Stimulated activated CD8-positive, alpha-beta memory T cell treated with anti-CD3 and anti-CD28 coated beads, Interleukin-7, amount 100 ng/mL, for 48 hours (primary cell): ENCODE measurements around the gene TSPAN15.

Experiments
- DNase-seq, 2 donors: peaks; one replicate each; pipeline ENCODE4 v3.0.0-alpha.2; 2020; ENCODE audit warnings: low read depth in 1 of 2; ENCODE audit errors: extremely low read depth in 1 of 2

Gene TSPAN15

DNA sequence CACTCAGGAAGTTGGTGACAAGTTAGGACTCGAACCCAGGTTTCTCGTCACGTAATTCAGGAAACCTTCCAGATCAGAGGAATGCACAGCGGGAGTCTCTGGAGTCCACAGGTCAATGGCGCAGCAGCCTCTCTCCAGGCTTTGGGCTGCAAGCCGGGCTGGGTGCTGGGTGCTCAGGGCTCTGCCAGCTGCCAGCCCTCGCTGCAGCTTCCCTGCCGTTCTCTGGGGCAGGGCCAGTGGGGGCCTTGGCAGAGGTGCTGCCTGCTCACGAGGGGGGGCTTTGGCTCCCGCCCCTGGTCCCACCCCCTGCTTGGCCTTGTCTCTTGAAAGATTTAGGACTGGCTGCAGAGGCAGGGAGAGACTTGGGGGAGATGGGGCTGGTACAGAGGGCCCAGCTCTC, 34.6 kb upstream of the TSPAN15 start, which contains the start of gene TACR2:
TSS of gene TACR2 (minus strand) at position 224 of the 400 bp plus-strand sequence. CDS start 595 bp downstream, outside the sequence.
- no peak for DNase-seq

- no peak for DNase-seq
Measured at GRCh38 chr10:69417542-69417941, 33.7 kb upstream of the TSPAN15 start.

GRCh38 chr10:69418052-69418752, 33.1 kb upstream of the TSPAN15 start:
- DNase-seq: no peak

- no peak for DNase-seq
Measured at GRCh38 chr10:69419096-69419743, 32.0 kb upstream of the TSPAN15 start.

DNA sequence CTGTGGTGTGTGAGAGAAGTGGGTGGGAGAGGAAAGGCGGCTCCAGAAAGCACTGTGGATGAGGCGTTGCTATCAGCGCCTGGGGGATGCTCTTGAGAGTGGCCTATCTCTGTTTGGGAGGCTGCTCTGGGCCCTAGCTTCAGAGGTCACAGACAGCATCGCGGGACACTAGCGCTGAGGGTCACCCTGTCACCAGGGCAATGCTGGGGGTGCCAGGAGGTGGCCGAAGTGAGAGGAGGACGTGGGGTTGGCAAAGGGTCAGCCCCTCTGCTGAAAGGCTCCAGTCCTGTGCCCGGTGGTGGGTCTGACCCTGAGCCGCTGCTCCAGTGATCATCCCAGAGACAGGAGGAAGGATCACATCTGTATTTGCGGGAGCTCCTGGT, 31.5 kb upstream of the TSPAN15 start:
- no peak for DNase-seq

- no peak for DNase-seq
Measured at GRCh38 chr10:69421611-69422308, 29.5 kb upstream of the TSPAN15 start.

DNA sequence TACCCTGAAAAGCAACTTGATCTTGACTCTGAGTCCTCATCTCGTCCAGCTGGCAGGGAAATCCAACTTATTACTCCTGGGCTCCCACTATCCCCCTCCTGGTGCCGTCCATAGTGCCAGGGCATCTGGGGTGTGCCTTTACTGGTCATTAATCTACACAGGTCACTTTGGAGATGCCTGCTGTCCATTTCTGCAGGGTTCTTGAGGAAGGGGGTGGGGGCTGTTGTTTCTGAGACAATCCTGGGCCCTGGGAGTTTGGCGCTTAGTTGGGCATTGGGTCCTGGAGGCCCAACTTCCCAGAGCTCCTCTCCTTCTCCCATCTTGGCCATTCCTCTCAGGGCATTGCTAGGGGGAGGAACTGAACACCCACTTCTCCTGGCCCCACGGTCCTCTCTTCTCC, 28.6 kb upstream of the TSPAN15 start:
- DNase-seq: no peak

- DNase-seq: no peak
Measured at GRCh38 chr10:69425041-69425440, 26.2 kb upstream of the TSPAN15 start.

- DNase-seq: no peak
Measured at GRCh38 chr10:69425511-69426298, 25.6 kb upstream of the TSPAN15 start.

GRCh38 chr10:69426376-69426727, 24.9 kb upstream of the TSPAN15 start:
- DNase-seq: no peak

GRCh38 chr10:69428165-69428564, 23.1 kb upstream of the TSPAN15 start:
- no peak for DNase-seq

GRCh38 chr10:69434169-69434568, 17.1 kb upstream of the TSPAN15 start:
- DNase-seq: no peak

GRCh38 chr10:69434926-69435325, 16.3 kb upstream of the TSPAN15 start:
- no peak for DNase-seq

- DNase-seq: no peak
Measured at GRCh38 chr10:69435966-69436520, 15.2 kb upstream of the TSPAN15 start.

DNA sequence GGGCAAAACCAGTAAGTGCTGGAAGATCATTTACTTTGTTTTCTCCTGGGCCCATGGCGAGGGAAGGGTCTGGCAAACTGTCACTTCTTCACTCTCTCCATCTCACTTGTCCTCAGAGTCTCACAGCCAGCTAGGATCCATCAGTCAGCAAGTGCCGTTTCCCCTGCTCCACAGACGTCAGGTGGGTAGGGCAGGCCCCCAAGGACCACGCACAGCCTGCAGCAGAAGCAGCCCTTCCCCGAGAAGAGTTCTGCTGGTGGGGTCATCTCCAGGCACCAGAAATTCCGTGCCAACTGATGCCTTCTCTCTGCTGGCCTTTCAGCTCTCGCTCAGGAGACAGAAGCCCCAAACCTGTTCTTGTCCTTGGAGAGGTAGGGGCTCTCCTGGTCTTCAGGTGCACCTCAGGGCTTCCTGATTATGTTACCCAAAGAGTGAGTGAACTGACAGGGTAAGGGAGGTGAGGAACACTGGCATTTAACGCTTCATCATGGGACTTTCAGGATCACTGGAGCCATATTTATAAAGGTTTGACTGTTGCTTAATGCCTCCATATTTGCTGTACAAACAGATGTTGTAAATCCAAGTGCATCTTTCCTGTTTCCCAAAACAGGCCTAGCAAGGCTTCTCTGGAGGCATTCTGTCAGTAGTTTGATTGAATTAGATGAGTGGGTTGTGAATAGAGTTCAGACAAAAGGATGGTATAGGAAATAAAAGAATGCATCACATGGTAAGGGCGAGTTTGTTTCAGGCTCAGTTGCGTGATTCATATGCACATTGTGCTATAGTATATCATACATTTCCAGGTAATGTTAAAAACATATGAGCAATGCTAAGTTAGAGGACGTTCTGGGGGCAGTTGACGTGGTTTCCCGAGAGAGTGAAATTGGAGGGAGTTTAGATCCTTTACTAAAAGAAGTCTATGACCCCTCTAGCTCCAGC, 13.7 kb upstream of the TSPAN15 start:
- DNase-seq: no peak

- DNase-seq: no peak
Measured at GRCh38 chr10:69438536-69439349, 12.5 kb upstream of the TSPAN15 start.

DNA sequence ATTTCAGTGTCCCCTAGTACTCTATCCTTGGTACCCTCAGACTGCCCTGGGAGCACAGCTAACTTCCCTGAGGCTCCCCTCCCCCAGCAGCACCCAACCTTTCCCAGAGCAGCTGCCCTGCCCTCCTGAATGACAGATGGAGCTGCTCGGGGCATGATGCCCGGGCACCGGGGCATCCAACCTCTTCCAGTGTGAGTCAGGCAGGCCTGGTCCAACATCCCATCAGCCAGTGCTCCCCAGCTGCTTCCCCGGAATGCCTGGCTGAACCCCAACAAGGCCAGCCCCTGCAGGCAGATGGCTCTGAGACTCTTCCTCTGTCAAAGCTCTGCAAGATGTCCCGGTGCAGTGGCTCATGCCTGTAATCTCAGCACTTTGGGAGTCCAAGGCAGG, 11.9 kb upstream of the TSPAN15 start:
- DNase-seq: no peak

DNA sequence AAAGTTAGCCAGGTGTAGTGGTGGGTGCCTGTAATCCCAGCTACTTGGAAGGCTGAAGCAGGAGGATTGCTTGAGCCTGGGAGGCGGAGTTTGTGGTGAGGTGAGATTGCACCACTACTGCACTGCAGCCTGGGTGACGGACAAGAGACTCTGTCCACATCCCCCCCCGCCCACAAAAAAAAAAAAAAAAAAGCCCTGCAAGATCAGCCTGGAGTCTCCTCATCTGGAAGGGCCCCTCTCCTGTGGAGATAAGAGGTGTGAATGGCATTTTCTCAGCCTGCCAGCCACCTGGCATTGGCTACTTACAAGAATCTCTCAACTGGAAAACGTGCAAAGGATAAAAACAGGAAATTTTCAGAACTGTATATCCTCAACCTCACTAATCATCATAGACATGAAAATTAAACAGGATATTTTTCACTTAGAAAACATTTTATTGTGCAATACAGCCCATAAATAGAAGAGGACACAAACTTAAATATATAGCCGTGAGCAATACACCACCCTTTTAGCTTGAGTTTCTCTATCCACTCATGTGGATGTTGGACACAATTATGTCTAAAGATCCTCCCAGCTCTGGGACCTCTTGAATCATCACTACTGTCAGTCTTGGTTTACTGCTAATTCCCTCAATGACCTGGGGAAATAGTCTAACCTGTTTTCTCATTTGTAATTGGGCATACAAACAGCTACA, 11.3 kb upstream of the TSPAN15 start:
- no peak for DNase-seq
